ENCODE data around the gene PTPRF.

PTPRF gene

GRCh38 chr1:43618521-43619313 is 88.0 kb downstream of the PTPRF start:
- Histone ChIP-seq H3K4me3 (ENCODE audit: low read depth, low read length) (no peak overlapping the region), H3K36me3 (peaks cover 60% of the 10 kb centered on the region)

DNA sequence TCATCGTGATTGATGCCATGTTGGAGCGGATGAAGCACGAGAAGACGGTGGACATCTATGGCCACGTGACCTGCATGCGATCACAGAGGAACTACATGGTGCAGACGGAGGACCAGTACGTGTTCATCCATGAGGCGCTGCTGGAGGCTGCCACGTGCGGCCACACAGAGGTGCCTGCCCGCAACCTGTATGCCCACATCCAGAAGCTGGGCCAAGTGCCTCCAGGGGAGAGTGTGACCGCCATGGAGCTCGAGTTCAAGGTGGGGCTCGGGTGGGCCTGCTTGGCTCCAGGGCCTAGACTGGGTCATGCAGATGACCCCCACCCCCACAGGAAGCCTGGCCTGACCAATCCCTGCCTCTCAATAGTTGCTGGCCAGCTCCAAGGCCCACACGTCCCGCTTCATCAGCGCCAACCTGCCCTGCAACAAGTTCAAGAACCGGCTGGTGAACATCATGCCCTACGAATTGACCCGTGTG is 88.7 kb downstream of the PTPRF start:
- no peak for DNase-seq
- Histone ChIP-seq H3K9me3 (ENCODE audit: severe bottlenecking) (no peaks in the 10 kb centered on the region), H3K36me3 (peaks cover 54% of the 10 kb centered on the region), H3K27ac (no peak overlapping the region), H3K27me3 (ENCODE audit: insufficient read depth, low read depth, severe bottlenecking) (no peaks in the 10 kb centered on the region), H3K4me3 (ENCODE audit: low read depth, low read length) (no peak overlapping the region)
- TF ChIP-seq, protein P1, sequence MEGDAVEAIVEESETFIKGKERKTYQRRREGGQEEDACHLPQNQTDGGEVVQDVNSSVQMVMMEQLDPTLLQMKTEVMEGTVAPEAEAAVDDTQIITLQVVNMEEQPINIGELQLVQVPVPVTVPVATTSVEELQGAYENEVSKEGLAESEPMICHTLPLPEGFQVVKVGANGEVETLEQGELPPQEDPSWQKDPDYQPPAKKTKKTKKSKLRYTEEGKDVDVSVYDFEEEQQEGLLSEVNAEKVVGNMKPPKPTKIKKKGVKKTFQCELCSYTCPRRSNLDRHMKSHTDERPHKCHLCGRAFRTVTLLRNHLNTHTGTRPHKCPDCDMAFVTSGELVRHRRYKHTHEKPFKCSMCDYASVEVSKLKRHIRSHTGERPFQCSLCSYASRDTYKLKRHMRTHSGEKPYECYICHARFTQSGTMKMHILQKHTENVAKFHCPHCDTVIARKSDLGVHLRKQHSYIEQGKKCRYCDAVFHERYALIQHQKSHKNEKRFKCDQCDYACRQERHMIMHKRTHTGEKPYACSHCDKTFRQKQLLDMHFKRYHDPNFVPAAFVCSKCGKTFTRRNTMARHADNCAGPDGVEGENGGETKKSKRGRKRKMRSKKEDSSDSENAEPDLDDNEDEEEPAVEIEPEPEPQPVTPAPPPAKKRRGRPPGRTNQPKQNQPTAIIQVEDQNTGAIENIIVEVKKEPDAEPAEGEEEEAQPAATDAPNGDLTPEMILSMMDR (IDR thresholded peaks at IDR 0.05; ENCODE audit: low read depth, low read length) = no peak

More at GRCh38 chr1:43618521-43619313, 88.0 kb downstream of the PTPRF start:
- H3K9me3 ChIP-seq (ENCODE audit: severe bottlenecking) = no peaks in the 10 kb centered on the region
- TF ChIP-seq, protein P1 (IDR thresholded peaks at IDR 0.05; ENCODE audit: low read depth, low read length) = no peak
- H3K27me3 ChIP-seq (ENCODE audit: insufficient read depth, low read depth, severe bottlenecking) = no peaks in the 10 kb centered on the region
- DNase-seq = no peak
- H3K27ac ChIP-seq = no peak overlapping the region

- no peaks in the 10 kb centered on the region for H3K27me3 ChIP-seq (ENCODE audit: insufficient read depth, low read depth, severe bottlenecking)
- no peak overlapping the region for H3K4me3 ChIP-seq (ENCODE audit: low read depth, low read length)
- no peaks in the 10 kb centered on the region for H3K9me3 ChIP-seq (ENCODE audit: severe bottlenecking)
- H3K36me3 ChIP-seq = peaks cover 51% of the 10 kb centered on the region
- no peak for DNase-seq
- H3K27ac ChIP-seq = no peak overlapping the region
- TF ChIP-seq, protein P1 (IDR thresholded peaks at IDR 0.05; ENCODE audit: low read depth, low read length) = no peak
Measured at GRCh38 chr1:43619996-43620920, 89.6 kb downstream of the PTPRF start.

DNA sequence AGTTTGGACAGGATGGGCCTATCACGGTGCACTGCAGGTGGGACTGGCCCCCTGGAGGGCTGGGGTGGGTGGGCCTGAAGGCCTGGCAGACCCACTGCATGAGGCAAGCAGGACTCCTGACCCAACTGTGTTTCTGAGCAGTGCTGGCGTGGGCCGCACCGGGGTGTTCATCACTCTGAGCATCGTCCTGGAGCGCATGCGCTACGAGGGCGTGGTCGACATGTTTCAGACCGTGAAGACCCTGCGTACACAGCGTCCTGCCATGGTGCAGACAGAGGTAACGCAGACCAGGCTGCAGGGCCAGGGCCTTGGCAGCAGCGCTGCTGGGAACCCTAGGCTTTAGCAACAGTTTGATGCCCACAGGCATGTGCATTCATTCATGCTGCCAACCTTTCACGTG is 90.3 kb downstream of the PTPRF start:
- TF ChIP-seq, protein P1 (IDR thresholded peaks at IDR 0.05; ENCODE audit: low read depth, low read length) = no peak
- peaks cover 48% of the 10 kb centered on the region for H3K36me3 ChIP-seq
- H3K27ac ChIP-seq = no peak overlapping the region
- DNase-seq = no peak
- no peaks in the 10 kb centered on the region for H3K9me3 ChIP-seq (ENCODE audit: severe bottlenecking)
- no peaks in the 10 kb centered on the region for H3K27me3 ChIP-seq (ENCODE audit: insufficient read depth, low read depth, severe bottlenecking)
- no peak overlapping the region for H3K4me3 ChIP-seq (ENCODE audit: low read depth, low read length)

GRCh38 chr1:43621386-43621785 is 90.7 kb downstream of the PTPRF start:
- TF ChIP-seq, protein P1 (IDR thresholded peaks at IDR 0.05; ENCODE audit: low read depth, low read length) = no peak
- no peaks in the 10 kb centered on the region for H3K9me3 ChIP-seq (ENCODE audit: severe bottlenecking)
- peaks cover 46% of the 10 kb centered on the region for H3K36me3 ChIP-seq
- H3K27ac ChIP-seq = no peak overlapping the region
- H3K4me3 ChIP-seq (ENCODE audit: low read depth, low read length) = no peak overlapping the region
- no peaks in the 10 kb centered on the region for H3K27me3 ChIP-seq (ENCODE audit: insufficient read depth, low read depth, severe bottlenecking)
- no peak for DNase-seq

Measured in WERI-Rb-1 (cell line).